AG09319 (cell line): Measurements from ENCODE around the gene PEX26.
"Not testable (repeated sequence)": the region's sequence is repeated elsewhere in the genome, so short reads cannot be mapped to it uniquely, and the experiment has no call there.

Experiments
- DNase-seq: peaks from one replicate; pipeline ENCODE4 v3.0.0-alpha.2; 2010; ENCODE audit warnings: low read depth; ENCODE audit errors: extremely low read depth
- TF ChIP-seq, protein P1 (sequence below): IDR thresholded peaks from 2 replicates; pipeline ENCODE4 v1.5.1; 2011; ENCODE audit warnings: low read depth, mild to moderate bottlenecking, inconsistent platforms, low read length, moderate library complexity

PEX26 gene

GRCh38 chr22:18058371-18059093 lies 19.3 kb upstream of the PEX26 start:
- TF ChIP-seq, protein P1, sequence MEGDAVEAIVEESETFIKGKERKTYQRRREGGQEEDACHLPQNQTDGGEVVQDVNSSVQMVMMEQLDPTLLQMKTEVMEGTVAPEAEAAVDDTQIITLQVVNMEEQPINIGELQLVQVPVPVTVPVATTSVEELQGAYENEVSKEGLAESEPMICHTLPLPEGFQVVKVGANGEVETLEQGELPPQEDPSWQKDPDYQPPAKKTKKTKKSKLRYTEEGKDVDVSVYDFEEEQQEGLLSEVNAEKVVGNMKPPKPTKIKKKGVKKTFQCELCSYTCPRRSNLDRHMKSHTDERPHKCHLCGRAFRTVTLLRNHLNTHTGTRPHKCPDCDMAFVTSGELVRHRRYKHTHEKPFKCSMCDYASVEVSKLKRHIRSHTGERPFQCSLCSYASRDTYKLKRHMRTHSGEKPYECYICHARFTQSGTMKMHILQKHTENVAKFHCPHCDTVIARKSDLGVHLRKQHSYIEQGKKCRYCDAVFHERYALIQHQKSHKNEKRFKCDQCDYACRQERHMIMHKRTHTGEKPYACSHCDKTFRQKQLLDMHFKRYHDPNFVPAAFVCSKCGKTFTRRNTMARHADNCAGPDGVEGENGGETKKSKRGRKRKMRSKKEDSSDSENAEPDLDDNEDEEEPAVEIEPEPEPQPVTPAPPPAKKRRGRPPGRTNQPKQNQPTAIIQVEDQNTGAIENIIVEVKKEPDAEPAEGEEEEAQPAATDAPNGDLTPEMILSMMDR: no peak

GRCh38 chr22:18059094-18059417 lies 18.7 kb upstream of the PEX26 start:
- DNase-seq: no peak
- TF ChIP-seq, protein P1: no peak

More at GRCh38 chr22:18058371-18059093, 19.3 kb upstream of the PEX26 start:
- no peak for DNase-seq

- DNase-seq: no peak
Observed at GRCh38 chr22:18059473-18059872, 18.3 kb upstream of the PEX26 start.

DNA sequence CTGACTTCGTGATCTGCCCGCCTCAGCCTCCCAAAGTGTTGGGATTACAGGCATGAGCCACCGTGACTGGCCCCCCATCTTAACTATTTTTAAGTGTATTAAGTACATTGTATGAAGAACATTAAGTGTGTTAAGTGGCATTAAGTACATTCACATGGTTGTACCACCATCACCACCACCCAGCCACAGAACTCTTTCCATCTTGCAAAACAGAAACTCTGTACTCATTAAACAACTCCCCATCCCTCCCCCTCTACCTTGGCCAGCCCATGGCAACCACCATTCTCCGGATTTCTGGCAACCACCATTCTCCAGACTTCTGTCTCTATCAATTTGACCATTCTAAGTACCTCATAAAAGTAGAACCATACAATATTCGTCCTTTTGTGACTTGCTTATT lies 17.8 kb upstream of the PEX26 start:
- no peak for DNase-seq
- TF ChIP-seq, protein P1: no peak

More at GRCh38 chr22:18059473-18059872, 18.3 kb upstream of the PEX26 start:
- TF ChIP-seq, protein P1: no peak

GRCh38 chr22:18060646-18061620 lies 16.9 kb upstream of the PEX26 start:
- no peak for DNase-seq
- TF ChIP-seq, protein P1: no peak

DNA sequence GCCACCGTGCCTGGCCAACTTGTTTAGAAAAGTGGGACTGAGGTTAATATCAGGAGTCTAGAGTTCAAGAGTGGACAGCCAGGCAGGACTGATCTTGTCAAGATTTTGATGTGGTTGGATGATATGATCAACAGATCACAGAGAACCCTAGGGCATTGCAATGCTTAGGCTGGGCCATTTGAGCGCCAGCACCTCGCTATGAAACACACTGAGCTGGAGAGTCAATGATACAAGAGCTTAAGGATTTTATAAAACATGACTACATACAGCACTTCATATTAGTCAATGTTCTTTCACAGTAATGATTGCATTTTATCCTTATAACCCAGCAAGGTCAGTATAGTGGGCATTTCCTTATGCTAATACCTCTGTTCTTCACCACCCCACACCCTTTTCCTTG lies 15.4 kb upstream of the PEX26 start:
- TF ChIP-seq, protein P1: no peak

DNA sequence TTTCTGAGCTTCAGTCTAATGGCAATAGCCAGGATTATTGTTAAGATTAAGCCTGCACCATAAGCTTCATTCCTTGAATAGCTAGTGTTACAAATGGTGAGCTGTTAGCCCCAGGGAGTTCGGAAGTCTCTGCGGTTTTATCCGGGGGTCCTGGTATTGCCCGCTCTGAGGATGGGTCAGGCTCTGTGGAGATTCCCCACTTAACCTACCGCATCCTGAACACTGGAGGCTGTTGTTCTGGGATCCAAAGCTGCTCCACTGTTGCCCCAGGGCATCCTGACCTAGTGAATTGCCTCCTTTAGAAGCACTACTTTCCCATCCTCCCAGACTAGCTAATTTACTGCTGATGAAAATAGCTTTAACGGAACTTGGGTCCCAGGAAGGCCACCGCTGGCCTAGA lies 14.5 kb upstream of the PEX26 start:
- no peak for DNase-seq
- TF ChIP-seq, protein P1: no peak

More for the DNA sequence above, 15.4 kb upstream of the PEX26 start:
- DNase-seq: no peak

- not testable (repeated sequence) for DNase-seq
Observed at GRCh38 chr22:18063715-18064114, 14.1 kb upstream of the PEX26 start.
